Osteocyte (in vitro differentiated cells): ENCODE measurements around the gene CTIF. TPM values are rescaled to one million over a fixed set of nuclear protein-coding genes. Genes with fewer than 3 reads are reported as not detected.

Source experiments
- DNase-seq: peaks from one replicate; pipeline ENCODE4 v3.0.0; 2021; ENCODE audit warnings: mixed read lengths; ENCODE audit not compliant: unreplicated experiment; ENCODE audit errors: extremely low spot score
- H3K27ac Mint-ChIP-seq: one replicate; pipeline ENCODE4 v1.8.0; 2021; ENCODE audit warnings: mild to moderate bottlenecking, mixed read lengths; ENCODE audit not compliant: unreplicated experiment
- H3K27me3 Mint-ChIP-seq: one replicate; pipeline ENCODE4 v1.8.0; 2021; ENCODE audit warnings: mixed read lengths; ENCODE audit not compliant: unreplicated experiment
- H3K36me3 Mint-ChIP-seq: one replicate; pipeline ENCODE4 v1.8.0; 2021; ENCODE audit warnings: mixed read lengths; ENCODE audit not compliant: unreplicated experiment
- H3K4me1 Mint-ChIP-seq: one replicate; pipeline ENCODE4 v1.8.0; 2021; ENCODE audit warnings: mixed read lengths; ENCODE audit not compliant: unreplicated experiment
- H3K4me3 Mint-ChIP-seq: one replicate; pipeline ENCODE4 v1.8.0; 2021; ENCODE audit warnings: mild to moderate bottlenecking, moderate library complexity, mixed read lengths; ENCODE audit not compliant: unreplicated experiment
- H3K9me3 Mint-ChIP-seq: one replicate; pipeline ENCODE4 v1.8.0; 2021; ENCODE audit warnings: mixed read lengths; ENCODE audit not compliant: unreplicated experiment
- CTCF ChIP-seq: fragments of 200-600 bp; sonication (generic); IDR thresholded peaks from 2 replicates; pipeline ENCODE4 v1.5.0; 2021; ENCODE audit warnings: antibody characterized with exemption, mild to moderate bottlenecking, moderate library complexity
- total RNA-seq: library from RNA; stranded (reverse); gene quantifications from 2 replicates; pipeline ENCODE4 v1.2.1, GENCODE V29; 2021

Gene CTIF
- total RNA-seq, 1 donor from 2014 or later = 172 TPM

- Mint-ChIP-seq H3K4me1 (peaks cover 88% of the 10 kb centered on the region), H3K36me3 (peaks cover 19% of the 10 kb centered on the region), H3K27ac (no peak overlapping the region), H3K27me3 (no peaks in the 10 kb centered on the region), H3K9me3 (peaks cover 4% of the 10 kb centered on the region), H3K4me3 (no peak overlapping the region)
- no peak for DNase-seq
- TF ChIP-seq CTCF = no peak
Observed at GRCh38 chr18:48578289-48578688, 39.5 kb downstream of the CTIF start.

GRCh38 chr18:48580066-48580465 lies 41.2 kb downstream of the CTIF start:
- Mint-ChIP-seq H3K36me3 (peaks cover 19% of the 10 kb centered on the region), H3K4me1 (peaks cover 87% of the 10 kb centered on the region), H3K27ac (peak overlapping the region; percentile 88), H3K4me3 (no peak overlapping the region), H3K27me3 (no peaks in the 10 kb centered on the region), H3K9me3 (peaks cover 4% of the 10 kb centered on the region)
- DNase-seq = no peak
- TF ChIP-seq CTCF = no peak

GRCh38 chr18:48580782-48581181 lies 42.0 kb downstream of the CTIF start:
- H3K27ac Mint-ChIP-seq = peak overlapping the region; percentile 88
- no peak for TF ChIP-seq CTCF
- H3K4me1 Mint-ChIP-seq = peaks cover 86% of the 10 kb centered on the region
- peaks cover 20% of the 10 kb centered on the region for H3K36me3 Mint-ChIP-seq
- H3K27me3 Mint-ChIP-seq = no peaks in the 10 kb centered on the region
- peaks cover 4% of the 10 kb centered on the region for H3K9me3 Mint-ChIP-seq
- DNase-seq = peak; percentile 90
- peak overlapping the region; percentile 8 for H3K4me3 Mint-ChIP-seq

- Mint-ChIP-seq H3K4me1 (peaks cover 84% of the 10 kb centered on the region), H3K36me3 (peaks cover 22% of the 10 kb centered on the region), H3K9me3 (peaks cover 4% of the 10 kb centered on the region), H3K4me3 (peak overlapping the region; percentile 37), H3K27me3 (no peaks in the 10 kb centered on the region), H3K27ac (peak overlapping the region; percentile 88)
- TF ChIP-seq CTCF = no peak
- no peak for DNase-seq
Observed at GRCh38 chr18:48581206-48581605, 42.4 kb downstream of the CTIF start.

- H3K27ac Mint-ChIP-seq = peak overlapping the region; percentile 88
- H3K4me3 Mint-ChIP-seq = peak overlapping the region; percentile 37
- H3K9me3 Mint-ChIP-seq = peaks cover 4% of the 10 kb centered on the region
- no peak for TF ChIP-seq CTCF
- peaks cover 82% of the 10 kb centered on the region for H3K4me1 Mint-ChIP-seq
- peaks cover 17% of the 10 kb centered on the region for H3K36me3 Mint-ChIP-seq
- H3K27me3 Mint-ChIP-seq = no peaks in the 10 kb centered on the region
- no peak for DNase-seq
Observed at GRCh38 chr18:48581941-48582340, 43.1 kb downstream of the CTIF start.
